HT1080 (cell line): ENCODE results near the gene PGA3. TPM values are rescaled to one million over a fixed set of nuclear protein-coding genes. Genes with fewer than 3 reads are reported as not detected.
"Not testable (repeated sequence)": the region's sequence is repeated elsewhere in the genome, so short reads cannot be mapped to it uniquely, and the experiment has no call there.

Source experiments
- DNase-seq: peaks from one replicate; pipeline ENCODE4 v3.0.0-alpha.2; 2015; ENCODE audit warnings: low read depth
- total RNA-seq: library from RNA; depleted of rRNA; stranded (reverse); fragments of >200 nt; shearing (Covaris generic); gene quantifications from 2 replicates; pipeline ENCODE4 v1.2.3, GENCODE V29; 2014

PGA3 gene
- total RNA-seq, 1 experiment from 2014 or later: not detected

DNA sequence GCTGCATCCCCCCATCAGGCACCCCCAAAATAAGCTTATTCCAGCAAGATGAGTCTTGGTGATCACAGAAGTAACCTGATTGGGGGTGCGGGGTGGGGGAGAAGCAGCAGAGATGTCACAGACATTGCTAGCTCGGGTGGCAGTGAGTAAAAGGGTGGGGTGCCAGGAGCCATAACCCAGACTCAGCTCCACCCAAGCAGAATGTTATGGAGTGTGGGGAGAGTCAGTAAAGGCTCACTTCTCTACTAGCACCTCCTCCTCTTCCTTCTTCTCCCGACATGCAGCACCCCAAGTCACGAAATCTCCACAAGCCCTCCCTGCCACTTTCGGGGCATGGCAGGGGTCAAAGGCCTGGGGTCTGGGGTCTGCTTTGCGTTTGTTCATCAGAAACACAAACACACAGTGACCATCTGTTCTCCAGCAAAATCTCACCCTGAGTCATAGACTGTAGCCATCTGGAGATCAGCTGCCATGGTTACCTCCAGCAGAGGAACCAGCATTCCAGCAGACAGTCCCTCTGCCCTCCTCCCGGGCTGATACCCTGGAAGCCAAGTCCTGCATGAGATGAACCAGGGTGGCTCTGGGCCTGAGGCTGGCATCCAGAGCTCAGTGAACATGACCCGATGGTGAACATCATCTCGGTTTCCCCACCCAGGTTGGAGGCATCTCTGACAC, 4.5 kb downstream of the PGA3 start:
- DNase-seq: not testable (repeated sequence)

DNA sequence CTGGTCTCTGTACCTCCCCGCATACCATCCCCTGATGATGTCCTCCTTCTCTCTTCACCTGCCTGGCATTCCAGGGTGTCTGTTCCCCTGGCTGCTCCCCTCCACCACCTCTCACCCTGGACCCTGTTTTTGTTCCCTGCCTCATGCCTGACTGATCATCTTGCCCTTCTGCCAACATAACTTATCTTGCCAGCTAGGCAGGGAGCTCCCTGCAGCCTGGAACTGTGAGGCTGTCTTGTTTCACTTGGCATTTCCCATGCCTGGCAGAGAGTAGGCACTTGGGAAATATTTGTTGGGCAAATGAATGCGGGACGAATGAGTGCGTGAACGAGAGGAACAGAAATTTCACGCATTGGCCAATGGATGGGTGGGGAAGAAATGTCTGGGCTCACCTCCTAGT, 7.3 kb downstream of the PGA3 start:
- not testable (repeated sequence) for DNase-seq

DNA sequence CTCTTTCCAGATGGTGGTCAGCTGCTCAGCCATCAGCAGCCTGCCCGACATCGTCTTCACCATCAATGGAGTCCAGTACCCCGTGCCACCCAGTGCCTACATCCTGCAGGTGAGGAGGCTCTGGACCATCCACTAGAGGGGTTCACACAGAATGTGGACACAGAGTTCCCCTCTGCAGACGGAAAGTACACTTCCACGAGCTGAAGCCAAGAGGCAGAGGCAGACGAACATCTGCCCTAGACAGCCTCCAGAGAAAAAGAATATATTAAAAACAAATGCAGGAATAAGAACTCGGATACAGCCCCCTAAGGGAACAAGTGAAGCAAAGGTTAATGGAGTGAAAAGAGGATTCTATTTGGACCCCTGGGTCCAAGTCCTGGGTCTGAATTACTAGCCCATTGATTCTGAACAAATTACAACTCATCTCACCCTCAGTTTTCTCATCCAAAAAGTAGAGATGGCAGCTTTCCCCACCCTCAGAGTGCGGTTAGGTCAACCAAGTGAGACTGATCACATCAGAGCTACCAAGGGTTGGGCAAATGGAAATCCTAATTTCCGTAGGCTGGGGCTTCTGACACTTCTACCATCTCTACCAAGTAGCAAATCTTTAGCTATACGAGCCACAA, 8.1 kb downstream of the PGA3 start:
- not testable (repeated sequence) for DNase-seq

DNA sequence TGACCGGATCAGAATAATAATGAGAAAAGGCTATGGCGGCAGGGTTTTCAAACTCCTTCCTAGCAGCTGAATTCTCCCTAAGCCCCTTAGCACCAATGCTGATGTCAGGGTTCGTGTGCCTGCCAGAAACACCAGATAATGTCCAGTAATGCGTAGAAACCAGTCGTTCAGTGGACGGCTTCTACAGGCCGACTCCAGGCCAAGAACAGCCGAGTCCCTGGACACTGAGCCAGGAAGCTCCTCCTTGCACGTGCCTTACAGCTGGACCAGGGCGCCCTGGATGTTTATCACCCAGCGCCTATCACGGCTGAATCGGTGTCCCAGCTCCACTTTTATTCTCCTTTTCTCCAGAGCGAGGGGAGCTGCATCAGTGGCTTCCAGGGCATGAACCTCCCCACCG, 8.9 kb downstream of the PGA3 start:
- DNase-seq: not testable (repeated sequence)

DNA sequence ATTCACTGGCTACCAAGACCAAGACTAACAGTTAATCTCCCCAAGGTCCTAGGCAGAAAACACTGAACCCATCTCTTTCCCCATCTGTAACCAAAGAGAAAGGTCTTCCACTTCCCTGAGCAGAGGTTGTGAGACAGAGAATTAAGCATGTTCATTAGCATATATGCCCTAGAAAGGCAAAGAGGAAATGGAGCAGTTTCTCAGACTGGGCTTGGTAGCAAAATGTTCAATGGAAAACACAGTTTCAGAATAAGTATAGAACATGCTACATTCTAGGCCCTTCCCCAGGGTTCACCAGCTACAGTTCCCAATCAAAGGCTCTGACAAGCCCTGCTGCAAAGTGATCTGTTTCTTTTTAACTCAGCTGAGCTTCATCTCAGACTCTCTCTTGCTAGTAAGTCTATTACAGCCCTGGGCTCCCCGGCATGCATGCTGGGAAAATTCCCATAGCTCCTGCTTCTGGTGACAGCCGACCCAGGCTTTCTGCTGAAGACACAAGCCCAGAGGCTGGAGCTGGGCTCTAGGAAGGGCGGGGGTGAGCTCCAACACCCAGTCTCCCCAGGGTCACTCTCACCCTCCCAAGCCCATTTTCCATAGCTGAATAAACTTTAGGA, 10.5 kb downstream of the PGA3 start:
- not testable (repeated sequence) for DNase-seq

GRCh38 chr11:61218306-61218705, 15.0 kb downstream of the PGA3 start:
- not testable (repeated sequence) for DNase-seq

DNA sequence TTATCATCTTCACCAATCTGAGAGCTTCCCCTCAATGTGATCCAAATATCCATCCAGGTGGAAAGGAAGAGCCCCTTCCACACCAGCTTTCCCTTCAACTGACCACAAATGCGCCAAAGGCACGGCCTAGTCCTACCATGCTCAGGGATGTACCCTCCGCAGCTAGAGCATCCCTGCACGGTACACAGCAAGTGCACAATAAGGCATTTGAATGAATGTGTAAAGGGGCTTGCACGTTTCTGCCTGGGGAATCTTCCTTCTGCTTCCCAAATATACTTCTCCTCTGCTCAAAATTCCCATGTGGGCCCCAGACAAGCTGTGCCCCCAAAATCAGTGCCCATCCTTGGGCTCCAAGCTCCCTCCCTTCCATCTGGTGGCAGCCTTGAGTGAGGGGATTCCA, 15.7 kb downstream of the PGA3 start:
- not testable (repeated sequence) for DNase-seq

DNA sequence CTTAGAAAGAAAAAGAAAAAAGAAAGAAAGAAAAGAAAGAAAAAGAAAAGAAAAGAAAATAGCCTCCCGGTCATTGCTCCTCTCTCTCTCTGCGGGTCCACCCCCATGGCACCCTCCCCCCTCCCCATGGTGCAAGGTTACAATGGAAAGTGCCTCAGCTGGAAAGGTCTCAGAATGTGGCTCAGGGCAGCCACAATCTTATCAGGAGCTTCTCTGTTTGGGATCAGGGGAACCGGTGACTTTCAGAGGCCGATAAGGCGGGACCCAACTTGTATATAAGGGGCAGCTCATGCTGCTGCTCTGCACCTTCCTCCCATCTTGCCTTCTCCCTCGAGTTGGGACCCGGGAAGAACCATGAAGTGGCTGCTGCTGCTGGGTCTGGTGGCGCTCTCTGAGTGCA, 18.7 kb downstream of the PGA3 start, which contains the start of gene PGA4:
PGA4 (plus strand) TSS at position 301 of the 400 bp plus-strand sequence; CDS start at position 355, 54 bp downstream.
- DNase-seq: not testable (repeated sequence)

GRCh38 chr11:61222692-61223091, 19.4 kb downstream of the PGA3 start:
- DNase-seq: not testable (repeated sequence)

DNA sequence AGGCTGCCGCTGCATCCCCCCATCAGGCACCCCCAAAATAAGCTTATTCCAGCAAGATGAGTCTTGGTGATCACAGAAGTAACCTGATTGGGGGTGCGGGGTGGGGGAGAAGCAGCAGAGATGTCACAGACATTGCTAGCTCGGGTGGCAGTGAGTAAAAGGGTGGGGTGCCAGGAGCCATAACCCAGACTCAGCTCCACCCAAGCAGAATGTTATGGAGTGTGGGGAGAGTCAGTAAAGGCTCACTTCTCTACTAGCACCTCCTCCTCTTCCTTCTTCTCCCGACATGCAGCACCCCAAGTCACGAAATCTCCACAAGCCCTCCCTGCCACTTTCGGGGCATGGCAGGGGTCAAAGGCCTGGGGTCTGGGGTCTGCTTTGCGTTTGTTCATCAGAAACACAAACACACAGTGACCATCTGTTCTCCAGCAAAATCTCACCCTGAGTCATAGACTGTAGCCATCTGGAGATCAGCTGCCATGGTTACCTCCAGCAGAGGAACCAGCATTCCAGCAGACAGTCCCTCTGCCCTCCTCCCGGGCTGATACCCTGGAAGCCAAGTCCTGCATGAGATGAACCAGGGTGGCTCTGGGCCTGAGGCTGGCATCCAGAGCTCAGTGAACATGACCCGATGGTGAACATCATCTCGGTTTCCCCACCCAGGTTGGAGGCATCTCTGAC, 23.3 kb downstream of the PGA3 start:
- DNase-seq: not testable (repeated sequence)

GRCh38 chr11:61229458-61229857, 26.1 kb downstream of the PGA3 start:
- DNase-seq: not testable (repeated sequence)

DNA sequence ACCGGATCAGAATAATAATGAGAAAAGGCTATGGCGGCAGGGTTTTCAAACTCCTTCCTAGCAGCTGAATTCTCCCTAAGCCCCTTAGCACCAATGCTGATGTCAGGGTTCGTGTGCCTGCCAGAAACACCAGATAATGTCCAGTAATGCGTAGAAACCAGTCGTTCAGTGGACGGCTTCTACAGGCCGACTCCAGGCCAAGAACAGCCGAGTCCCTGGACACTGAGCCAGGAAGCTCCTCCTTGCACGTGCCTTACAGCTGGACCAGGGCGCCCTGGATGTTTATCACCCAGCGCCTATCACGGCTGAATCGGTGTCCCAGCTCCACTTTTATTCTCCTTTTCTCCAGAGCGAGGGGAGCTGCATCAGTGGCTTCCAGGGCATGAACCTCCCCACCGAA, 27.7 kb downstream of the PGA3 start:
- not testable (repeated sequence) for DNase-seq

GRCh38 chr11:61231585-61231984, 28.3 kb downstream of the PGA3 start:
- not testable (repeated sequence) for DNase-seq

DNA sequence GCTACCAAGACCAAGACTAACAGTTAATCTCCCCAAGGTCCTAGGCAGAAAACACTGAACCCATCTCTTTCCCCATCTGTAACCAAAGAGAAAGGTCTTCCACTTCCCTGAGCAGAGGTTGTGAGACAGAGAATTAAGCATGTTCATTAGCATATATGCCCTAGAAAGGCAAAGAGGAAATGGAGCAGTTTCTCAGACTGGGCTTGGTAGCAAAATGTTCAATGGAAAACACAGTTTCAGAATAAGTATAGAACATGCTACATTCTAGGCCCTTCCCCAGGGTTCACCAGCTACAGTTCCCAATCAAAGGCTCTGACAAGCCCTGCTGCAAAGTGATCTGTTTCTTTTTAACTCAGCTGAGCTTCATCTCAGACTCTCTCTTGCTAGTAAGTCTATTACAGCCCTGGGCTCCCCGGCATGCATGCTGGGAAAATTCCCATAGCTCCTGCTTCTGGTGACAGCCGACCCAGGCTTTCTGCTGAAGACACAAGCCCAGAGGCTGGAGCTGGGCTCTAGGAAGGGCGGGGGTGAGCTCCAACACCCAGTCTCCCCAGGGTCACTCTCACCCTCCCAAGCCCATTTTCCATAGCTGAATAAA, 29.3 kb downstream of the PGA3 start:
- DNase-seq: not testable (repeated sequence)

DNA sequence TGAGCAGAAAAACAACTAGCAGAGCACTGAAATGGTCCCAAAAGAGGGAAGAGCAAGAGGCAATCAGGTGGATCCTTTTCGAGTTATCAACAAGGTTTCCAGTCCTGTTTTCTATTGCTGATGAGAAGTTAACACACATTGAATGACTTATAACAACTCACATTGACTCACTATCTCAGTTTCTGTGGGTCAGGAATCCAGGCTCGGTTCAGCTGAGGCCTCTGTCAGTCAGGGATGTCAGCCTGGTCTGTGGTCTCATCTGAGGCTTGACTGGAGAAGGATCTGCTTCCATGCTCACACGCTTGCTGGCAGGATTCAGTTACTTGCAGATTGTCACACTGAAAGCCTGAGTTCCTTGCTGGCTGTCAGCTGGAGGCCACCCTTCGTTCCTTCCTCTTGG, 33.8 kb downstream of the PGA3 start:
- not testable (repeated sequence) for DNase-seq

DNA sequence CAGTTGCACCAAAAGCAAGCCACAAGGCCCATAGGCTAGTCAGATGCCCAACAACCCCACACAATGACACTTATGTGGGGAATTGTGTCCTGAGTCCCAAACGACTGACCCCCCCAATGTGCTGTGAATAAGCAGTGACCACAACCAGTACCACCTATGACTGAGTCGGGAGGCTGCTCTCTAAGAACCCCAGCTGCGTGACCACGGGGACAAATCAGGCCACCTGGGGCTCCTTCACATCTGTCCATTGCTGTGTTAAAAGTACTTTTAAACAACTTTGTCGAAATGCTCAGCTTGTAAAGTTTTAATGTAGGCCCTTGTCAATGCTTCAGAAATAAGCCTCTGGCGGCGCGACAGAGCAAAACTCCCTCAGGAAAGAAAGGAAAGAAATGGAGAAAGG, 37.0 kb downstream of the PGA3 start:
- DNase-seq: not testable (repeated sequence)

- not testable (repeated sequence) for DNase-seq
Observed at GRCh38 chr11:61240875-61241274, 37.6 kb downstream of the PGA3 start, which contains the start of gene PGA5. Gene PGA5 (plus strand): TSS chr11:61241175. CDS start chr11:61241227, 52 bp downstream.

DNA sequence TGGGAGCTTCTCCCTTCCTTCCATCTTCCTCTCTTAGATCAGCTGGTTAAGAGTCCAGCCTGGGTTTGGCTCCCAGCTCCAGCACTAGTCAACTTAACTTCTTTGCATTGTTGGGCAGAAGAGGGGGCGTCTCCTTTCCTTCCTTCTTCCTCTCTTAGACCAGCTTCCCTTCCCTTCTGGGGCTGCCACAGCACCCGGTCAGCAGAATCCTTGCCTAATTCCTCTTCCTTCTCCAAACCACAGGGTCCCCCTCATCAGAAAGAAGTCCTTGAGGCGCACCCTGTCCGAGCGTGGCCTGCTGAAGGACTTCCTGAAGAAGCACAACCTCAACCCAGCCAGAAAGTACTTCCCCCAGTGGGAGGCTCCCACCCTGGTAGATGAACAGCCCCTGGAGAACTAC, 38.2 kb downstream of the PGA3 start:
- not testable (repeated sequence) for DNase-seq

DNA sequence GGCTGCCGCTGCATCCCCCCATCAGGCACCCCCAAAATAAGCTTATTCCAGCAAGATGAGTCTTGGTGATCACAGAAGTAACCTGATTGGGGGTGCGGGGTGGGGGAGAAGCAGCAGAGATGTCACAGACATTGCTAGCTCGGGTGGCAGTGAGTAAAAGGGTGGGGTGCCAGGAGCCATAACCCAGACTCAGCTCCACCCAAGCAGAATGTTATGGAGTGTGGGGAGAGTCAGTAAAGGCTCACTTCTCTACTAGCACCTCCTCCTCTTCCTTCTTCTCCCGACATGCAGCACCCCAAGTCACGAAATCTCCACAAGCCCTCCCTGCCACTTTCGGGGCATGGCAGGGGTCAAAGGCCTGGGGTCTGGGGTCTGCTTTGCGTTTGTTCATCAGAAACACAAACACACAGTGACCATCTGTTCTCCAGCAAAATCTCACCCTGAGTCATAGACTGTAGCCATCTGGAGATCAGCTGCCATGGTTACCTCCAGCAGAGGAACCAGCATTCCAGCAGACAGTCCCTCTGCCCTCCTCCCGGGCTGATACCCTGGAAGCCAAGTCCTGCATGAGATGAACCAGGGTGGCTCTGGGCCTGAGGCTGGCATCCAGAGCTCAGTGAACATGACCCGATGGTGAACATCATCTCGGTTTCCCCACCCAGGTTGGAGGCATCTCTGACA, 42.1 kb downstream of the PGA3 start:
- not testable (repeated sequence) for DNase-seq

DNA sequence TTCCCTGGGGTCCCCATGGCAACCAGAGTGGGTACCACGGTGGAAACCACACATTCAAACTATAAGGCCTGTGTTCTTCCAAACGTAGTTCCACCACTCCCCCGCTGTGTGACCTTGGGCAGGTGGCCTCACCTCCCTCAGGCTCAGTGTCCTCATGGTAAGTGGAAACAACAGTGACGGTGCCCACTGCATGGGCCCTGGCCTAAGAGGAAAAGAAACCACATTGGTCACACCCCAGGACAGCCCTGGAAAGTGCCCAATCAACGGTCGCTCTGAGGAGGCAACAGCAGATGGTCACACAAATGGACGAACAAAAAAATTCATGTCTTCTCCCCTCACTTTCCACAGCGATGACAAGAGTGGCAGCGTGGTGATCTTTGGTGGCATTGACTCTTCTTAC, 44.8 kb downstream of the PGA3 start:
- not testable (repeated sequence) for DNase-seq

DNA sequence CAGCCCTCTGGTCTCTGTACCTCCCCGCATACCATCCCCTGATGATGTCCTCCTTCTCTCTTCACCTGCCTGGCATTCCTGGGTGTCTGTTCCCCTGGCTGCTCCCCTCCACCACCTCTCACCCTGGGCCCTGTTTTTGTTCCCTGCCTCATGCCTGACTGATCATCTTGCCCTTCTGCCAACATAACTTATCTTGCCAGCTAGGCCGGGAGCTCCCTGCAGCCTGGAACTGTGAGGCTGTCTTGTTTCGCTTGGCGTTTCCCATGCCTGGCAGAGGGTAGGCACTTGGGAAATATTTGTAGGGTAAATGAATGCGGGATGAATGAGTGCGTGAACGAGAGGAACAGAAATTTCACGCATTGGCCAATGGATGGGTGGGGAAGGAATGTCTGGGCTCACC, 45.9 kb downstream of the PGA3 start:
- DNase-seq: not testable (repeated sequence)
